ENCODE data around the gene SVIL. TPM values are rescaled to one million over a fixed set of nuclear protein-coding genes. Genes with fewer than 3 reads are reported as not detected.

SVIL gene
- total RNA-seq, 1 donor from 2014 or later: 72.1 TPM

GRCh38 chr10:29482591-29483431 is 152.0 kb downstream of the SVIL start:
- DNase-seq (ENCODE audit: low read depth): no peak
- Histone ChIP-seq H3K27me3 (ENCODE audit: control insufficient read depth, insufficient read depth, low read length) (no peaks in the 10 kb centered on the region), H3K4me3 (ENCODE audit: low read depth, low read length) (no peak overlapping the region), H3K36me3 (ENCODE audit: control insufficient read depth, insufficient read depth, low read length) (peaks cover 3% of the 10 kb centered on the region)
- TF ChIP-seq CTCF (IDR thresholded peaks at IDR 0.05; ENCODE audit: insufficient read depth, low read length, poor library complexity, severe bottlenecking): no peak

- no peak for TF ChIP-seq CTCF (IDR thresholded peaks at IDR 0.05; ENCODE audit: insufficient read depth, low read length, poor library complexity, severe bottlenecking)
- H3K27me3 ChIP-seq (ENCODE audit: control insufficient read depth, insufficient read depth, low read length): no peaks in the 10 kb centered on the region
- H3K36me3 ChIP-seq (ENCODE audit: control insufficient read depth, insufficient read depth, low read length): peaks cover 4% of the 10 kb centered on the region
- H3K4me3 ChIP-seq (ENCODE audit: low read depth, low read length): no peak overlapping the region
- DNase-seq (ENCODE audit: low read depth): no peak
Observed at GRCh38 chr10:29481906-29482440, 152.8 kb downstream of the SVIL start.

- no peaks in the 10 kb centered on the region for H3K27me3 ChIP-seq (ENCODE audit: control insufficient read depth, insufficient read depth, low read length)
- DNase-seq (ENCODE audit: low read depth): no peak
- no peak overlapping the region for H3K4me3 ChIP-seq (ENCODE audit: low read depth, low read length)
- no peak for TF ChIP-seq CTCF (IDR thresholded peaks at IDR 0.05; ENCODE audit: insufficient read depth, low read length, poor library complexity, severe bottlenecking)
- H3K36me3 ChIP-seq (ENCODE audit: control insufficient read depth, insufficient read depth, low read length): peaks cover 2% of the 10 kb centered on the region
Observed at GRCh38 chr10:29479981-29480954, 154.5 kb downstream of the SVIL start.

GRCh38 chr10:29479081-29479925 is 155.5 kb downstream of the SVIL start:
- no peak overlapping the region for H3K4me3 ChIP-seq (ENCODE audit: low read depth, low read length)
- H3K36me3 ChIP-seq (ENCODE audit: control insufficient read depth, insufficient read depth, low read length): peaks cover 4% of the 10 kb centered on the region
- no peak for TF ChIP-seq CTCF (IDR thresholded peaks at IDR 0.05; ENCODE audit: insufficient read depth, low read length, poor library complexity, severe bottlenecking)
- no peak for DNase-seq (ENCODE audit: low read depth)
- H3K27me3 ChIP-seq (ENCODE audit: control insufficient read depth, insufficient read depth, low read length): no peaks in the 10 kb centered on the region

GRCh38 chr10:29473406-29474100 is 161.2 kb downstream of the SVIL start:
- H3K36me3 ChIP-seq (ENCODE audit: control insufficient read depth, insufficient read depth, low read length): peaks cover 6% of the 10 kb centered on the region
- DNase-seq (ENCODE audit: low read depth): no peak
- H3K4me3 ChIP-seq (ENCODE audit: low read depth, low read length): no peak overlapping the region
- H3K27me3 ChIP-seq (ENCODE audit: control insufficient read depth, insufficient read depth, low read length): no peaks in the 10 kb centered on the region
- TF ChIP-seq CTCF (IDR thresholded peaks at IDR 0.05; ENCODE audit: insufficient read depth, low read length, poor library complexity, severe bottlenecking): no peak
